ENCODE measurements around the gene NCOR1. TPM values are rescaled to one million over a fixed set of nuclear protein-coding genes. Genes with fewer than 3 reads are reported as not detected.

Gene NCOR1
- total and polyA plus RNA-seq, 2 of the 8 experiments (the other 6 are each of a cell fraction or from before 2014, with no cell fraction given), result 65.4 to 142 TPM

- TF ChIP-seq, protein P1, sequence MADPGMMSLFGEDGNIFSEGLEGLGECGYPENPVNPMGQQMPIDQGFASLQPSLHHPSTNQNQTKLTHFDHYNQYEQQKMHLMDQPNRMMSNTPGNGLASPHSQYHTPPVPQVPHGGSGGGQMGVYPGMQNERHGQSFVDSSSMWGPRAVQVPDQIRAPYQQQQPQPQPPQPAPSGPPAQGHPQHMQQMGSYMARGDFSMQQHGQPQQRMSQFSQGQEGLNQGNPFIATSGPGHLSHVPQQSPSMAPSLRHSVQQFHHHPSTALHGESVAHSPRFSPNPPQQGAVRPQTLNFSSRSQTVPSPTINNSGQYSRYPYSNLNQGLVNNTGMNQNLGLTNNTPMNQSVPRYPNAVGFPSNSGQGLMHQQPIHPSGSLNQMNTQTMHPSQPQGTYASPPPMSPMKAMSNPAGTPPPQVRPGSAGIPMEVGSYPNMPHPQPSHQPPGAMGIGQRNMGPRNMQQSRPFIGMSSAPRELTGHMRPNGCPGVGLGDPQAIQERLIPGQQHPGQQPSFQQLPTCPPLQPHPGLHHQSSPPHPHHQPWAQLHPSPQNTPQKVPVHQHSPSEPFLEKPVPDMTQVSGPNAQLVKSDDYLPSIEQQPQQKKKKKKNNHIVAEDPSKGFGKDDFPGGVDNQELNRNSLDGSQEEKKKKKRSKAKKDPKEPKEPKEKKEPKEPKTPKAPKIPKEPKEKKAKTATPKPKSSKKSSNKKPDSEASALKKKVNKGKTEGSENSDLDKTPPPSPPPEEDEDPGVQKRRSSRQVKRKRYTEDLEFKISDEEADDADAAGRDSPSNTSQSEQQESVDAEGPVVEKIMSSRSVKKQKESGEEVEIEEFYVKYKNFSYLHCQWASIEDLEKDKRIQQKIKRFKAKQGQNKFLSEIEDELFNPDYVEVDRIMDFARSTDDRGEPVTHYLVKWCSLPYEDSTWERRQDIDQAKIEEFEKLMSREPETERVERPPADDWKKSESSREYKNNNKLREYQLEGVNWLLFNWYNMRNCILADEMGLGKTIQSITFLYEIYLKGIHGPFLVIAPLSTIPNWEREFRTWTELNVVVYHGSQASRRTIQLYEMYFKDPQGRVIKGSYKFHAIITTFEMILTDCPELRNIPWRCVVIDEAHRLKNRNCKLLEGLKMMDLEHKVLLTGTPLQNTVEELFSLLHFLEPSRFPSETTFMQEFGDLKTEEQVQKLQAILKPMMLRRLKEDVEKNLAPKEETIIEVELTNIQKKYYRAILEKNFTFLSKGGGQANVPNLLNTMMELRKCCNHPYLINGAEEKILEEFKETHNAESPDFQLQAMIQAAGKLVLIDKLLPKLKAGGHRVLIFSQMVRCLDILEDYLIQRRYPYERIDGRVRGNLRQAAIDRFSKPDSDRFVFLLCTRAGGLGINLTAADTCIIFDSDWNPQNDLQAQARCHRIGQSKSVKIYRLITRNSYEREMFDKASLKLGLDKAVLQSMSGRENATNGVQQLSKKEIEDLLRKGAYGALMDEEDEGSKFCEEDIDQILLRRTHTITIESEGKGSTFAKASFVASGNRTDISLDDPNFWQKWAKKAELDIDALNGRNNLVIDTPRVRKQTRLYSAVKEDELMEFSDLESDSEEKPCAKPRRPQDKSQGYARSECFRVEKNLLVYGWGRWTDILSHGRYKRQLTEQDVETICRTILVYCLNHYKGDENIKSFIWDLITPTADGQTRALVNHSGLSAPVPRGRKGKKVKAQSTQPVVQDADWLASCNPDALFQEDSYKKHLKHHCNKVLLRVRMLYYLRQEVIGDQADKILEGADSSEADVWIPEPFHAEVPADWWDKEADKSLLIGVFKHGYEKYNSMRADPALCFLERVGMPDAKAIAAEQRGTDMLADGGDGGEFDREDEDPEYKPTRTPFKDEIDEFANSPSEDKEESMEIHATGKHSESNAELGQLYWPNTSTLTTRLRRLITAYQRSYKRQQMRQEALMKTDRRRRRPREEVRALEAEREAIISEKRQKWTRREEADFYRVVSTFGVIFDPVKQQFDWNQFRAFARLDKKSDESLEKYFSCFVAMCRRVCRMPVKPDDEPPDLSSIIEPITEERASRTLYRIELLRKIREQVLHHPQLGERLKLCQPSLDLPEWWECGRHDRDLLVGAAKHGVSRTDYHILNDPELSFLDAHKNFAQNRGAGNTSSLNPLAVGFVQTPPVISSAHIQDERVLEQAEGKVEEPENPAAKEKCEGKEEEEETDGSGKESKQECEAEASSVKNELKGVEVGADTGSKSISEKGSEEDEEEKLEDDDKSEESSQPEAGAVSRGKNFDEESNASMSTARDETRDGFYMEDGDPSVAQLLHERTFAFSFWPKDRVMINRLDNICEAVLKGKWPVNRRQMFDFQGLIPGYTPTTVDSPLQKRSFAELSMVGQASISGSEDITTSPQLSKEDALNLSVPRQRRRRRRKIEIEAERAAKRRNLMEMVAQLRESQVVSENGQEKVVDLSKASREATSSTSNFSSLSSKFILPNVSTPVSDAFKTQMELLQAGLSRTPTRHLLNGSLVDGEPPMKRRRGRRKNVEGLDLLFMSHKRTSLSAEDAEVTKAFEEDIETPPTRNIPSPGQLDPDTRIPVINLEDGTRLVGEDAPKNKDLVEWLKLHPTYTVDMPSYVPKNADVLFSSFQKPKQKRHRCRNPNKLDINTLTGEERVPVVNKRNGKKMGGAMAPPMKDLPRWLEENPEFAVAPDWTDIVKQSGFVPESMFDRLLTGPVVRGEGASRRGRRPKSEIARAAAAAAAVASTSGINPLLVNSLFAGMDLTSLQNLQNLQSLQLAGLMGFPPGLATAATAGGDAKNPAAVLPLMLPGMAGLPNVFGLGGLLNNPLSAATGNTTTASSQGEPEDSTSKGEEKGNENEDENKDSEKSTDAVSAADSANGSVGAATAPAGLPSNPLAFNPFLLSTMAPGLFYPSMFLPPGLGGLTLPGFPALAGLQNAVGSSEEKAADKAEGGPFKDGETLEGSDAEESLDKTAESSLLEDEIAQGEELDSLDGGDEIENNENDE (IDR thresholded peaks at IDR 0.05; ENCODE audit: insufficient replicate concordance, low read length), result no peak
- no peak for TF ChIP-seq JUN (IDR thresholded peaks at IDR 0.05; ENCODE audit: low read depth, low read length)
- TF ChIP-seq ASH2L (IDR thresholded peaks at IDR 0.05; ENCODE audit: low read length), result no peak
- TF ChIP-seq SP2 (IDR thresholded peaks at IDR 0.05; ENCODE audit: low read length), result no peak
Observed at GRCh38 chr17:16107165-16107770, 108.1 kb downstream of the NCOR1 start (continued).
